ENCODE results near the gene SPRED2.

GRCh38 chr2:65344182-65344581 is 88.2 kb downstream of the SPRED2 start:
- TF ChIP-seq REST (IDR thresholded peaks at IDR 0.05; ENCODE audit: insufficient read depth in 1 of 2, low read depth in 2 of 2, low read length in 2 of 2), result no peak
- no peak for TF ChIP-seq SIN3A (IDR thresholded peaks at IDR 0.05; ENCODE audit: borderline replicate concordance, insufficient read depth, low read length)

Measured in PFSK-1 (cell line).